CD4-positive, alpha-beta T cell treated with Interleukin-12 subunit alpha and Interleukin-12 subunit beta, for 1 hour (primary cell): ENCODE data around the gene DDIT4.
A peak's percentile ranks its signal among the peaks of the same experiment; 100 is the strongest.

Experiments used
- DNase-seq: peaks from one replicate; pipeline ENCODE4 v3.0.0-alpha.2; 2020

DDIT4 gene

DNA sequence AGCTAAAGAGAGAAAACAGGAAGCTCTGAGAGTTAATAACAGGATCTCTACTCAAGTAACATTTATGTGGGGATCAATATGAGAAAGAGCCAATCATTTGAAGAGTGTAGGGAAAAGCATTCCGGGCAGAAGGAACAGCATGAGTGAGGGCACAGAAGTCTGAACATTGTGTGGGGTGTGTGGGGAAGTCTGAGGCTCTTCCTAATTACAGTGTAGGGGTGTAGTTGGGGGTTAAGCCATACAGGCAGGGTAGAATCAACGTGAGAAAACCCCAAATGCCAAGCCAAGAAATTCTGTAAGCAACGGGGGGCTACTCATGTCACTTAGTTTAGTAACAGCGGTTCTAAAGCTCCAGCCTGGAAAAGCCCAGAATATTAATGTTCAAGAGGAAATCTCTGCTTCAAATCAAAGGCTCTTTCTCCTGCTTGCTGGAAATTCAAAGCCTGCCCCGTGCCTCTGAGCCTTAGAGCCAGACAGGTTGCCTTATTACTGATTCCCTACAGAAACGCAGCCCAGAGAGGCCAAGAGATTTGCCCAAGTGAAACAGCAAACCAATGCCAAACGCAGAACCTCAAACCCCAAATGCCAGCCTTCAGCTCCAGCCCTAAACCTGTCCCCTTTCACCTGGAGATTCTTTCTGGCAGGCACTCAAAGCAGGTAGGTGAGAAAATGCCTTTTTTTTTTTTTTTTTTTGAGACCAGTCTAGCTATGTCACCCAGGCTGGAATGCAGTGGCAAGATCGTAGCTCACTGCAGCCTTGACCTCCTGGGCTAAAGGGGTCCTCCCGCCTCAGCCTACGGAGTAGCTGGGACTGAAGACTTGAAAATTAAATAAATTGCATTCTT is 44.9 kb downstream of the DDIT4 start:
- no peak for DNase-seq

DNA sequence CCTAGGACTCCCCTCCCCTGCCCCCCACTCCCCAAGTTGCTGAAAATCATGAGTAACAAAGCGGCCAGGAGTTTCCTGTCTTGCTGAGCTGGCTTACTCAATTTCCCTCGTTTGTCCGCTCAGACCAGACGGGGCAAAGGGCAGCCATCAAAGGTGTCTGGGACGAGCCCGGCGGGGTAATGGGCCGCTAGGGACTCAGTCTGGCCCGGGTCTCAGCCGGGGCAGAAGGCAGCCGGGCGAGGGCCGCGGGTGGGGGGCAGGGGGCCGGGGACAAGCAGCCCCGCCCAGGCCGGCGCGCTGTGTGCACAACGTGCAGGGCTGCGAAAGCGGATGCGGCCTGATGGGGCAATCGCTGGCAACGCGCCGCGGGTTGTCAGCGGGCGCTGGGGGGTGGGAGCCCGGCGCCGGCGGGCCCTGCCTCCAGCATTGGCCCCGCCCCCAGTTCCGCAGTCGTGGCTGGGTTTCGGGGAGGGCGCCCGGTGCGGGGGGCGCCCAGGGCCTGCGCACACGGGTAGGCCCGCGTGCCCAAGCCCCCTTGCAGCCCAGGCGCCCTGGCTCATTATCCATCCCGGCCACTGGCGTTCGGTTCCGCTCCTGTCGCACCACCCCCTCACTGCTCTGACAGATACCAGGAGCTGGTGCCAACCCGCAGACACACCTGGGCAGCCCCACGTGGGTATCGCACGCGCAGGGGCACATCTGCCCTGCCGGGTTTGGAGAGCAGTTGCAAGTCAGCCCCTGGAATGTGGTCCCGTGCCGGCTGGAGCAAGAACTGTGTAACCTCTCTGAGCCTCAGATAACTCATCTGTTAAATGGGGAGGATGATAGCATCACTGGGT is 45.9 kb downstream of the DDIT4 start:
- peak; percentile 88 for DNase-seq

DNA sequence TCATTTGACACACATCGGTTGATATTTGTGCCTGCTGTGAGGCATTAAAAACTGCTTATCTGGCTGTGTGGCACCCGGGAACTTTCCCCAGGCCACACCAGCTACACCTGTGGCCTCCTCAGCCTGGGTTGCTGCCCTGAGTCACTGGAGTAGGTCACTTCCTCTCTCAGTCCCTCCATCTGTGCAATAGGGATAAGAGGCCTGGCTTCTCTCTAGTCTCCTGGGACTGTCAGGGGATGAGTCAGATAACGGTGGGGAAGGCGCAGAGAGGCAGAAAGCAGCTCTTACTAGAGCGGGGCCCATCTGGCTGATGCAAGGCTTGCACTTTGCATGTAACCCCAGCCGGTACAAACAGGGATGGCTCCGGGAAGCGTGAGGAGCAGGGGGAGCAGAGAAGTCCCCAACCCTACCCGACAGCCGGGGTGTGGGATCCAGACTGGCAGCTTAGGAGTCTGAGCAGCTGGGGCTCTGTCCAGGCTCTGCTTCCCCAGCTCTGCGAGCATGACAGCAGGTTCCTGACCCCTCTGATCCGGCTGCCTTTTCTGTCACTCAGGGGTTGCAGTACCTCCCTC is 47.0 kb downstream of the DDIT4 start:
- DNase-seq: peak; percentile 59

DNA sequence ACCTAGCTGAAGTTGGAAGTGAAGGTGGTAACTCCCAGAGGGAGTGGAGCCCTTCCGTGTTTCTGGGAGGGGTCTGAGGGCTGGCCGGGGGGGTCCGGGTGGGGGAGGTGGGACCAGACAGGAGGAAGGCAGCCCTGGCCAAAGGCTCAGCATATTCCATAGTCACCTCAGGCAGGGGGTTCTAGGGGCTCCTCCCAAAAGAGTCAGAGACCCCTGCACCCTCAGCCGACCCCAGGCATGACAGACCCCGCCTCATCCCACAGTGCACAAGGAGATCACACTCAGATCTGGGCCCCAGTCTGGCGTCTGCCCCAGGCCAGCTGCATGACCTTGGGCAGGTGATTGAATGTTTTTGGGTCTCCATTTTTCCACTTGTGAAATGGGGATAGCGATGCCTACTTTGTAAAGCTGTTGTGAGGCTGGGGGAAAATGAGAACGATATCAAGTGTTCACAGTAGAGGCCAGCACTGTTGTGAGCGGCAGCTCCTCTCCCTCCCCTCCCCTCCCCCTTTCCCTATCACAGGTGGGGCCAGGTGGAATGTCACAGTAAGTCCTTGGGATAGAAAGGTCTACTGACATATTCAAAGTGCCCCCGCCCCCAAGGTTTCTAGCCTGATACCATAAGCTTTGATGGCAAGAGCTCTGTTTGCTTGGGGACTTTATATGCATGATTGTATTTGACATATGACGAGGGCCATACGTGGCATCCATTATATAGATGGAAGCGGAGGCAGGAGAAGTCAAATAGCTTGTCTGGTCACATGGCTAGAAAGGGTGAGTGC is 47.7 kb downstream of the DDIT4 start:
- no peak for DNase-seq

DNA sequence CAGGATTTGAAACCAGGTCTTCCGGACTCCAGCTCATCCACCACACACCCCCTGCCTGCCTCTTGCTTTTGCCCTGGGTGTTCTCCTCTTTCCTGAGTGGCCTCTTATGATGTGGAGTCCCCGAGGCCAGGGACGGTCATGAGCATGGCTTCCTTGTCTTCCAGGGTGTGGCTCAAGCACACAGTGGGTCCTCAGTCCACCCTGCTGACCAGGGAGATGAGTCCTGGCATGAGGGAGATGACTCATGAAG is 48.2 kb downstream of the DDIT4 start:
- DNase-seq: no peak

DNA sequence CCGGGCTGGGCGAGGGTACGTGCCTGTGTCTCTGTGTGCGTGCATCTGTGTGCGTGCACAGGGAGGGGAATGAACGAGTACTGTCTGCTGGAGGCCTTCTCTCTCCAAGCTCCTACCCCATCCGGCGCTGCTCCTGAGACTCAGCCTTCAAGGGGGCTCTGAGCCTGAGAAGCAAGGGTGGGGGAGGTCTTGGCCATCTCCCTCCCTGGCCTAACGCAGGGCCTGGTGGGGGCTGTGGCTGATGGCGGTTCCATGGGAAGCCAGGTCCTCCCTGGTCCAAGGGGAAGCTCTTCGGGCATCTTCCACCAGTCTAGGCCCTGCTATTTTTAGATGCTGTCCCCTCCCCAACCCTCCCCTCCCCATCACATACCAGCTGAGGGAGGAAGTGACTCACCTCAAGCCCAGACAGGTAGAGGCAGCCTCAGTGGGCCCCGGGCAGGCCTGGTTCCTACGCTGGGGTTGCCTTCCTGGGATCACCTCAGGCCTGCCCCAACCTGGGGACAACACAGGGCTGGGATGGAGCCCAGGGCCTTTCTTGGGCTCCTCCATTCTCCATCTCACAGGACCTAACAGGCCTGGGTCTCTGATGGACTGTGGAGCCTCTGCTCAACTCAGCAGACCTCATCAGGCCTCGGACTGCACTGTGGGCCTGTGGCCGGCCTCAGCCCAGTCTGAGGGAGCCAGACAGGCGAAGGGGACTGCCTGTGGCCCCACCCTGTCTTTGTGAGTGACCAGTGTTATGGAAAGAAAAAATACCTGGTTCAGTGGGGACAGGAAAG is 48.7 kb downstream of the DDIT4 start:
- DNase-seq: peak; percentile 68

DNA sequence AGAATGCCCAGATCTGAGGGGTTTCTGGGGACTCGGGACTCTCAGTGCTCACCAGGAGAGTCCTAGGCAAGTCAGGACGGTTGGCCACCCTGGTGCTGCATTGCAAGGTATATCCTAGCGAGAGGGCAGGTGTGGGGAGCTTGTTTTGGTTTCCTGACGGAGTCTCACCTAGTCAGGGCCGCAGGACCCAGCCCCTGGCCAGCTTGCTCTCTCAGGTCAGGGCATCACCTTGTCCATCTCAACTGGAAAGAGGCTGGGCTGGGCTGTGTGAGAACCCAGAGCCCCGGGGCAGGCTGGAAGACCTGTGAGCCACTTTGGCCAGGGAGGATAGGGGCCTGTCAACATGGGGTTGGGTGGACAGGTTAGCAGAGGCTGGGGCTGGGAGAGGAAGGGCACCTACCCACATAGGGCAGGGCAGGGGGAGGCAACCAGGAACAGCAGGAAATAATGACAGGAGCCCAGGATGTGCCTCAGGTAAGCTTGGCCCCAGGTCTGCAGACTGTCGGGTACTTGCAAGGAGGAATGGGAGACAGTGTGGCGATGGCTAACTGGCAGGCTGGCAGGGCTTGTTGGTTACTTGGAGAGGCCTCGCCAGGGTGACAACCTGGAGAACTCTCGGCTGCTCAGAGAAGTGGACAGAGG is 49.5 kb downstream of the DDIT4 start:
- no peak for DNase-seq

DNA sequence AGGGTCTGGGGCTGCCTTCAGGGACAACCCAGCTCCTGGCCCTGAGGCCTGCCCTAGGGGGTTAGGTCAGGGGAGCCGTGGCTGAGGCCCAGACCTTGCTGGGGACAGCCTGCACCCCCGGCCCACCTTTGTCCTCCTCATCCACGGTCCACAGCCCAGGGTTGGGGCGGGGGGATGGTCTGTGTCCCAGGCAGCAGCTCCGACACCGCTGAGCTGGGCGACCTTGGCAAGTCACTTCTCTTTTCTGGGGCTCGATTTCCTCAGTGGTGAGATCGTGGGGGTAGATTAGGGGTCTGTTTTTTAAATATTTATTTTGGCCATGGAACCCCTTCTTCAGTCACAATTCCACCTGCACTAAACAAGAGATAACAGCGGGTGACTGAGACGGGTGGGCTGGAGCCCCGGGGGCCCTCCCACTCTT is 50.1 kb downstream of the DDIT4 start:
- no peak for DNase-seq
